GM12878 (cell line): ENCODE results near the gene FBXW7.

Experiments used
- CHD1 ChIP-seq: IDR thresholded peaks from 2 replicates; pipeline ENCODE4 v1.6.1; 2012; ENCODE audit warnings: low read depth, low read length, improper control_type of control experiment
- EZH2 ChIP-seq: IDR thresholded peaks from 2 replicates; pipeline ENCODE4 v1.6.1; 2012; ENCODE audit warnings: low read depth, mild to moderate bottlenecking, control low read depth, inconsistent platforms, low read length, borderline replicate concordance; ENCODE audit not compliant: control insufficient read depth
- FOS ChIP-seq: IDR thresholded peaks from 3 replicates; pipeline ENCODE4 v1.6.1; 2011; ENCODE audit warnings: borderline replicate concordance; ENCODE audit not compliant: insufficient read length; ENCODE audit errors: extremely low read depth
- KAT2A ChIP-seq: conservative IDR thresholded peaks from 2 replicates; pipeline ENCODE4 v1.6.1; 2011; ENCODE audit warnings: low read depth, low read length; ENCODE audit not compliant: control insufficient read depth
- MYC ChIP-seq: IDR thresholded peaks from 2 replicates; pipeline ENCODE4 v1.6.1; 2011; ENCODE audit warnings: mild to moderate bottlenecking, low read length, moderate library complexity, inconsistent platforms; ENCODE audit not compliant: insufficient read depth, insufficient replicate concordance, insufficient read length, severe bottlenecking
- NRF1 ChIP-seq: conservative IDR thresholded peaks from 2 replicates; pipeline ENCODE4 v1.6.1; 2011; ENCODE audit warnings: mild to moderate bottlenecking, low read depth, low read length, improper control_type of control experiment
- POLR2A ChIP-seq: IDR thresholded peaks from 2 replicates; pipeline ENCODE4 v1.6.1; 2011; ENCODE audit warnings: low read depth, mild to moderate bottlenecking, low read length
- TF ChIP-seq, protein P1 (sequence below): IDR thresholded peaks from 2 replicates; pipeline ENCODE4 v1.6.1; 2011; ENCODE audit warnings: low read depth, mild to moderate bottlenecking, low read length, moderate library complexity, borderline replicate concordance; ENCODE audit errors: extremely low read depth
- TF ChIP-seq, protein P2 (sequence below), 3 experiments: IDR thresholded peaks in 2 of 3; conservative IDR thresholded peaks in 1 of 3; 2 replicates each; pipeline ENCODE4 v1.5.1; 2011; ENCODE audit warnings: low read depth in 3 of 3, low read length in 3 of 3, mild to moderate bottlenecking in 3 of 3, control low read depth in 2 of 3, moderate library complexity in 2 of 3, inconsistent platforms in 1 of 3, mixed read lengths in 1 of 3; ENCODE audit not compliant: control insufficient read depth in 2 of 3, insufficient read depth in 1 of 3; ENCODE audit errors: extremely low read depth in 1 of 3
- TF ChIP-seq, protein P3 (sequence below): fragments of 450-650 bp; formaldehyde crosslinking; IDR thresholded peaks from 2 replicates; pipeline ENCODE4 v1.4.0; 2020; ENCODE audit warnings: mild to moderate bottlenecking, moderate library complexity

DNA sequence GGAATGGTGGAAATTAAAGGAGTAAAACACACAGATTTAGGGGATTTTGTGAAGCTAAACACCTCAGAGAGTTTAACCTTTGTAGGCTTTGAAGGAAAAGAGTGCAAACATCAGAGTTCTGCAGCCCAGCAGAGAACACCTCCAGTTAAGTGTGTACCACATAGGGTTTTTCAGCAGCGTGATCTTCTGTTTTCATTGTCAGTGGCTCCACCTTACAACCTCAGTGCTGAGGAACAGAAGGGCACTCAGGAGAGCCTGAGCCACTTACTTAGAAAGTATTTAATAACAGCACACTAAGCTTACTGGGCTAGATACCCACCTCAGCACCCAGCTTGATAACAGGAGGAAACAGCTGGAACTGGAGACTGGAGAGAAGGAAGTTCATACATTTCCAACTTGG lies 2.0 kb upstream of the FBXW7 start:
- TF ChIP-seq CHD1 (no peak), NRF1 (no peak), EZH2 (no peak), POLR2A (no peak), FOS (no peak), KAT2A (no peak), MYC (no peak)
- TF ChIP-seq, protein P1, sequence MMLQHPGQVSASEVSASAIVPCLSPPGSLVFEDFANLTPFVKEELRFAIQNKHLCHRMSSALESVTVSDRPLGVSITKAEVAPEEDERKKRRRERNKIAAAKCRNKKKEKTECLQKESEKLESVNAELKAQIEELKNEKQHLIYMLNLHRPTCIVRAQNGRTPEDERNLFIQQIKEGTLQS: no peak
- TF ChIP-seq, protein P2, sequence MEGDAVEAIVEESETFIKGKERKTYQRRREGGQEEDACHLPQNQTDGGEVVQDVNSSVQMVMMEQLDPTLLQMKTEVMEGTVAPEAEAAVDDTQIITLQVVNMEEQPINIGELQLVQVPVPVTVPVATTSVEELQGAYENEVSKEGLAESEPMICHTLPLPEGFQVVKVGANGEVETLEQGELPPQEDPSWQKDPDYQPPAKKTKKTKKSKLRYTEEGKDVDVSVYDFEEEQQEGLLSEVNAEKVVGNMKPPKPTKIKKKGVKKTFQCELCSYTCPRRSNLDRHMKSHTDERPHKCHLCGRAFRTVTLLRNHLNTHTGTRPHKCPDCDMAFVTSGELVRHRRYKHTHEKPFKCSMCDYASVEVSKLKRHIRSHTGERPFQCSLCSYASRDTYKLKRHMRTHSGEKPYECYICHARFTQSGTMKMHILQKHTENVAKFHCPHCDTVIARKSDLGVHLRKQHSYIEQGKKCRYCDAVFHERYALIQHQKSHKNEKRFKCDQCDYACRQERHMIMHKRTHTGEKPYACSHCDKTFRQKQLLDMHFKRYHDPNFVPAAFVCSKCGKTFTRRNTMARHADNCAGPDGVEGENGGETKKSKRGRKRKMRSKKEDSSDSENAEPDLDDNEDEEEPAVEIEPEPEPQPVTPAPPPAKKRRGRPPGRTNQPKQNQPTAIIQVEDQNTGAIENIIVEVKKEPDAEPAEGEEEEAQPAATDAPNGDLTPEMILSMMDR (IDR thresholded peaks at IDR 0.05 in 2 of 3, conservative IDR thresholded peaks at IDR 0.05 in 1 of 3; ENCODE audit: control insufficient read depth in 2 of 3, extremely low read depth in 1 of 3, insufficient read depth in 1 of 3, low read depth in 3 of 3, low read length in 3 of 3): no peak
- TF ChIP-seq, protein P3, sequence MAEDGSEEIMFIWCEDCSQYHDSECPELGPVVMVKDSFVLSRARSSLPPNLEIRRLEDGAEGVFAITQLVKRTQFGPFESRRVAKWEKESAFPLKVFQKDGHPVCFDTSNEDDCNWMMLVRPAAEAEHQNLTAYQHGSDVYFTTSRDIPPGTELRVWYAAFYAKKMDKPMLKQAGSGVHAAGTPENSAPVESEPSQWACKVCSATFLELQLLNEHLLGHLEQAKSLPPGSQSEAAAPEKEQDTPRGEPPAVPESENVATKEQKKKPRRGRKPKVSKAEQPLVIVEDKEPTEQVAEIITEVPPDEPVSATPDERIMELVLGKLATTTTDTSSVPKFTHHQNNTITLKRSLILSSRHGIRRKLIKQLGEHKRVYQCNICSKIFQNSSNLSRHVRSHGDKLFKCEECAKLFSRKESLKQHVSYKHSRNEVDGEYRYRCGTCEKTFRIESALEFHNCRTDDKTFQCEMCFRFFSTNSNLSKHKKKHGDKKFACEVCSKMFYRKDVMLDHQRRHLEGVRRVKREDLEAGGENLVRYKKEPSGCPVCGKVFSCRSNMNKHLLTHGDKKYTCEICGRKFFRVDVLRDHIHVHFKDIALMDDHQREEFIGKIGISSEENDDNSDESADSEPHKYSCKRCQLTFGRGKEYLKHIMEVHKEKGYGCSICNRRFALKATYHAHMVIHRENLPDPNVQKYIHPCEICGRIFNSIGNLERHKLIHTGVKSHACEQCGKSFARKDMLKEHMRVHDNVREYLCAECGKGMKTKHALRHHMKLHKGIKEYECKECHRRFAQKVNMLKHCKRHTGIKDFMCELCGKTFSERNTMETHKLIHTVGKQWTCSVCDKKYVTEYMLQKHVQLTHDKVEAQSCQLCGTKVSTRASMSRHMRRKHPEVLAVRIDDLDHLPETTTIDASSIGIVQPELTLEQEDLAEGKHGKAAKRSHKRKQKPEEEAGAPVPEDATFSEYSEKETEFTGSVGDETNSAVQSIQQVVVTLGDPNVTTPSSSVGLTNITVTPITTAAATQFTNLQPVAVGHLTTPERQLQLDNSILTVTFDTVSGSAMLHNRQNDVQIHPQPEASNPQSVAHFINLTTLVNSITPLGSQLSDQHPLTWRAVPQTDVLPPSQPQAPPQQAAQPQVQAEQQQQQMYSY (CRISPR knock-in tag): no peak
